GM18951 (cell line): ENCODE results near the gene PEX7.
"Not testable (repeated sequence)": the region's sequence is repeated elsewhere in the genome, so short reads cannot be mapped to it uniquely, and the experiment has no call there.

Experiments
- POLR2A ChIP-seq: IDR thresholded peaks from 4 replicates; pipeline ENCODE4 v1.6.1; 2011; ENCODE audit warnings: mild to moderate bottlenecking; ENCODE audit not compliant: insufficient read length, insufficient read depth; ENCODE audit errors: extremely low read depth
- in situ Hi-C: fragments of 300-500 bp; cut with MboI; formaldehyde crosslinking; loops from one replicate; pipeline ENCODE4 v1.12.0; 2022; ENCODE audit warnings: low sequenced_read_pairs, mixed read lengths, inconsistent platforms; ENCODE audit not compliant: unreplicated experiment

PEX7 gene

DNA sequence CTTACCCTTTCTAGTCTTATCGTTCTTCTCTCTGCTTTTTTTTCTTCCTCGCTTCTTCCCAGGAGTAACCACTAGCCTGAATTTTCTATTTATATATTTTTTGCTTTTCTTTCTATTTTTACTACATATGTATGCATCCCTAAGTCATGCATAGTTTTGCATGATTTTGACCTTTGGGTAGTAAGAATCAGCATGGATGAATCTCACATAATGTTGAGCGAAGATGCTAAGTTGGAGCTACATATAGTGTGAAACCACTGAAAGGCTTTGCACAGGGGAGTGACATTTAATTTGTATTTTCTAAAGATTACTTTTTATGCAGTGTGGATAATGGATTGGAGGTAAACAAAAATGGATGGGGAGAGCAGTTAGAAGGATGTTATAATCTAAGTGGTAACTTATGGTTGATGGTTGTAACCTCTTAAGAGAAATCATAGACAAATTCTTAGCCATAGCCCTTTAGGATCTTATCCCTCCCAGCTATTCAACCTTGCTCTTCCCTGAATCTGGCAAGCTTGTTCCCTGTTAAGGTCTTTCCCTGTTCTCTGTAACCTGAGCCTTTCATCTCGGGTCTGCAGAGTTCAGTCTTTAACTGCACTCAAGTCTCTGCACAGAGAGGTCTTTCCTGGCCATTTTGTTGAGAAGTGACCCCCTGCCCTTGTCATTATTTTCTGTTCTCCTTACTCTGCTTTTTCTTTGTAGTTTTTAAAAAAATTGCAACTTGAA is 18.0 kb downstream of the PEX7 start:
- no peak for TF ChIP-seq POLR2A
- in situ Hi-C loops: no loop called here

- no peak for TF ChIP-seq POLR2A
- in situ Hi-C loops: no loop called here
These were observed 20.8 kb downstream of the PEX7 start for GRCh38 chr6:136843210-136843609.

DNA sequence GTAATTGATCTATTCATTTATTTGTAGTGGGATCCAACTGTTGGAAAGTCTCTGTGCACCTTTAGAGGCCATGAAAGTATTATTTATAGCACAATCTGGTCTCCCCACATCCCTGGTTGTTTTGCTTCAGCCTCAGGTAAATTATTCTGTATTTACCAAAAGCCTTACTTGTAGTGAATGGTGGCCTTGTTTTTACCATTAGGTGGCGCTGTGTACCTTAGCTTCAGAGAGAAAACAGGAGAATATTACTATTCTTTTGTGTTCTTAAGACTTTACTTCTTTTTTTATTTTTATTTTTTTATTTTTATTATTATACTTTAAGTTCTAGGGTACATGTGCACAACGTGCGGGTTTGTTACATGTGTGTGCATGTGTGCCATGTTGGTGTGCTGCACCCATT is 23.7 kb downstream of the PEX7 start:
- in situ Hi-C loops: no loop called here
- no peak for TF ChIP-seq POLR2A

DNA sequence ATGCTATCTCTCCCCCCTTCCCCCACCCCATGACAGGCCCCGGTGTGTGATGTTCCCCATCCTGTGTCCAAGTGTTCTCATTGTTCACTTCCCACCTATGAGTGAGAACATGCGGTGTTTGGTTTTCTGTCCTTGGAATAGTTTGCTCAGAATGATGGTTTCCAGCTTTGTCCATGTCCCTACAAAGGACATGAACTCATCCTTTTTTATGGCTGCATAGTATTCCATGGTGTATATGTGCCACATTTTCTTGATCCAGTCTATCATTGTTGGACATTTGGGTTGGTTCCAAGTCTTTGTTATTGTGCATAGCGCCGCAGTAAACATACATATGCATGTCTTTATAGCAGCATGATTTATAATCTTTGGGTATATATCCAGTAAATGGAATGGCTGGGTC is 24.1 kb downstream of the PEX7 start:
- in situ Hi-C loops: not testable (repeated sequence)

- in situ Hi-C loops: not testable (repeated sequence)
These were observed 27.7 kb downstream of the PEX7 start for GRCh38 chr6:136849979-136850563.

DNA sequence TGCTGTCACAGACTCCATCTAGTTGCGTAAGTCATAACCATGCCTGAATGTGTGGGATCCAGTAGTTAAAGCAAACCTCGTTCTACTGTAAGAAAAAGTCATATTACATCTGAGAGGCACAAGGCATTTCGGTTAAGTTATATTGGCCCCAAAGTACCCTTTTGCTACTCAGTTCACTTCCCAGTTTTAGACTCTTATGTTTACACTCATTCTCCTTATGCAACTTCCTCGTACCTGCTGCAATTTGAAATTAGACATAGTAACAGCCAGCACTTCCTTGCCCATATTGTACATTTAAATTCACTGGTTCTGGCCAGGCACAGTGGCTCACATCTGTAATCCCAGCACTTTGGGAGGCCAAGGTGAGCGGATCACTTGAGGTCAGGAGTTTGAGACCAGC is 37.0 kb downstream of the PEX7 start:
- in situ Hi-C loops: no loop called here
- TF ChIP-seq POLR2A: no peak

GRCh38 chr6:136860043-136860442 is 37.7 kb downstream of the PEX7 start:
- in situ Hi-C loops: no loop called here
- TF ChIP-seq POLR2A: no peak

- TF ChIP-seq POLR2A: no peak
- in situ Hi-C loops: no loop called here
These were observed 40.3 kb downstream of the PEX7 start for GRCh38 chr6:136862662-136863061.

GRCh38 chr6:136863752-136864151 is 41.4 kb downstream of the PEX7 start:
- in situ Hi-C loops: no loop called here
- TF ChIP-seq POLR2A: no peak

GRCh38 chr6:136864676-136865075 is 42.3 kb downstream of the PEX7 start:
- in situ Hi-C loops: no loop called here
- no peak for TF ChIP-seq POLR2A

GRCh38 chr6:136866872-136867416 is 44.6 kb downstream of the PEX7 start:
- in situ Hi-C loops: no loop called here
- no peak for TF ChIP-seq POLR2A

- in situ Hi-C loops: no loop called here
- TF ChIP-seq POLR2A: no peak
These were observed 47.1 kb downstream of the PEX7 start for GRCh38 chr6:136869451-136869850.

DNA sequence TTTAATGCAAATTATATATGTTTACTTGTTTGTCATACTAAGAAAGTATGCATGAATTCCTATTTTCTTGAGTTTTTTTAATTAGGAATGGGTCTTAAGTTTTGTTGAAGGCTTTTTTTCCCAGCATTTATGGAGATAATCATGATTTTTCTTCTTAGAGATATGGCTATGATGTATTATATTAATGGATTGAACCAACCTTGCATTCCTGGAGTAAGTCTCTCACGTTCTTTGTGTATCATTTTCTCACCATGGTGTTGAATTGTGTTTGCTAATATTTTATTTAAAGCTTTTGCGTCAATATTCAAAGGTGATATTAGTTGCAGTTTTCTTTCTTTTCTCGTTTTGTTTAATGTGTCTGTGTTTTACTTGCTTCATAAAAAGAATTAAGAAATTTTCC is 51.4 kb downstream of the PEX7 start:
- no peak for TF ChIP-seq POLR2A
- in situ Hi-C loops: no loop called here

DNA sequence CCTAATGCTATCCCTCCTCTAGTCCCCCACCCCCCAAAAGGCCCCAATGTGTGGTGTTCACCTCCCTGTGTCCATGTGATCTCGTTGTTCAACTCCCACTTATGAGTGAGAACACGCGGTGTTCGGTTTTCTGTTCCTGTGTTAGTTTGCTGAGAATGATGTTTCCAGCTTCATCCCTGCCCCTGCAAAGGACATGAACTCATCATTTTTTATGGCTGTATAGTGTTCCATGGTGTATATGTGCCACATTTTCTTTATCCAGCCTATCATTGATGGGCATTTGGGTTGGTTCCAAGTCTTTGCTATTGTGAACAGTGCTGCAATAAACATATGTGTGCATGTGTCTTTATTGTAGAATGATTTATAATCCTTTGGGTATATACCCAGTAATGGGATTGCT is 54.1 kb downstream of the PEX7 start:
- in situ Hi-C loops: not testable (repeated sequence)
